Stomach (tissue), 9 donors: ENCODE data around the gene LYZ. TPM values are rescaled to one million over a fixed set of nuclear protein-coding genes. Genes with fewer than 3 reads are reported as not detected.

Source experiments
- DNase-seq, 2 donors: peaks; one replicate each; pipeline versions ENCODE4 v3.0.0 to v3.0.0-alpha.2; 2013 to 2019
- H3K27ac ChIP-seq, 5 donors: fragments of 200-600 bp in 4 of 5; sonication (generic) in 4 of 5; one replicate each; pipeline ENCODE4 v1.5.1; 2013 to 2019; ENCODE audit warnings: mild to moderate bottlenecking in 1 of 5, moderate library complexity in 1 of 5
- H3K27me3 ChIP-seq, 3 donors: fragments of 200-600 bp; sonication (generic); one replicate each; pipeline ENCODE4 v1.5.1; 2017 to 2019; ENCODE audit warnings: mixed run types in 1 of 3
- H3K36me3 ChIP-seq, 4 donors: fragments of 200-600 bp; sonication (generic); 1 replicate in 3 of 4; 2 replicates in 1 of 4; pipeline ENCODE4 v1.5.1; 2016 to 2019
- H3K4me1 ChIP-seq, 4 donors: fragments of 200-600 bp; sonication (generic); one replicate each; pipeline ENCODE4 v1.5.1; 2016 to 2019
- H3K4me3 ChIP-seq, 4 donors: fragments of 200-600 bp; sonication (generic) in 3 of 4; one replicate each; pipeline ENCODE4 v1.5.1; 2016 to 2019; ENCODE audit warnings: mild to moderate bottlenecking in 1 of 4
- H3K9me3 ChIP-seq, 4 donors: fragments of 200-600 bp; sonication (generic); one replicate each; pipeline ENCODE4 v1.5.1; 2016 to 2019
- EP300 ChIP-seq: sonication (generic); formaldehyde crosslinking; IDR thresholded peaks from one replicate; pipeline ENCODE4 v1.6.1; 2017; ENCODE audit warnings: antibody characterized with exemption
- POLR2A ChIP-seq, 4 donors: fragments of 450-650 bp; IDR thresholded peaks; one replicate each; pipeline ENCODE4 v1.6.1; 2016; ENCODE audit warnings: antibody characterized with exemption in 4 of 4, control low read depth in 2 of 4, mild to moderate bottlenecking in 1 of 4, moderate library complexity in 1 of 4
- POLR2AphosphoS5 ChIP-seq, 3 donors: sonication (generic); formaldehyde crosslinking; IDR thresholded peaks; one replicate each; pipeline ENCODE4 v1.6.1; 2016; ENCODE audit warnings: antibody characterized with exemption in 3 of 3
- WGBS, 5 donors: extraction: QIAGEN DNeasy Blood & Tissue Kit in 3 of 5; methylation state at CpG; one replicate each; pipeline versions ENCODE4 v1.1.5 to v1.1.7; 2013 to 2018; 5-methylcytosine and 5-hydroxymethylcytosine counted together
- intact Hi-C: fragments of 100-400 bp; cut with DNase I; formaldehyde crosslinking; loops from one replicate; pipeline ENCODE4 v1.15.1; 2023; ENCODE audit warnings: low total_unique reads
- polyA plus RNA-seq, 3 donors: library from polyadenylated mRNA; stranded (reverse); fragments of 200-250 nt; gene quantifications; one replicate each; pipeline ENCODE4 v1.2.3, GENCODE V29; 2013
- total RNA-seq, 5 donors: library from RNA; depleted of rRNA; stranded (reverse); fragments of >200 nt; gene quantifications; one replicate each; pipeline versions ENCODE4 v1.1.0 to v1.2.3, GENCODE V29; 2014 to 2016
- TF ChIP-seq, protein P1 (sequence below), 7 experiments: fragments of 450-650 bp in 4 of 7; fragments of 200-600 bp in 3 of 7; sonication (generic) in 3 of 7; IDR thresholded peaks; one replicate each; pipeline ENCODE4 v1.5.1; 2016 to 2019; ENCODE audit warnings: antibody characterized with exemption in 7 of 7, control low read depth in 2 of 7, mild to moderate bottlenecking in 1 of 7
- donor health status: healthy with polysubstance abuse.
- donor health status: Bipolar disorder and iron deficiency.
- donor health status: healthy.

Gene LYZ
- total and polyA plus RNA-seq, 8 donors = 24.0 to 2,662 (median 340) TPM

DNA sequence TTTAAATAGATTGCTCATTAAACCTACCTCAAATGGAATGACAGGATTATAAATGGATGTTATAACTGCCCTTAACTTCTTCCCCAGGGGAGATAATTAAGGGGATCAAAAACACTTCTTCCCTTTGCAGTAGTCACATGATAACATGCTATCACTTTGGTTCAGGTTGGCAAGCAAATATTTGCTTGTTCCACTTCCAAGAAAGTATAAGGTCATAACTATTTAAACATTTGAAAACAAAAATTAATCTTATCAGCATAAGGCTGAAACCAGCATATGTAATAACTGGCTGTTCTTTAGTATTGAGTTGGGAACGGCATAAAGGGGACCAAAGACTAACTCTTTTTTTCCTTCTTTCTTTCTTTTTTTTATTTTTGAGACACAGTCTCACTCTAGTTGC is 2.4 kb upstream of the LYZ start:
- 28 to 44% (median 33%) methylated on average over 1 of the region's 1 CpG for WGBS, 5 donors
- Histone ChIP-seq H3K9me3 (no peaks in the 10 kb centered on the region), H3K4me1 (peaks cover 41 to 71% (median 45%) of the 10 kb centered on the region in 4 donors), H3K36me3 (no peaks in the 10 kb centered on the region), H3K4me3 (peak overlapping the region in 1 of 4 donors; percentile 15), H3K27ac (peak overlapping the region; percentile 69 to 94 (median 83)), H3K27me3 (no peaks in the 10 kb centered on the region)
- DNase-seq = peak in 1 of 2 donors; percentile 61
- peak in 1 of 3 donors; percentile 30 for TF ChIP-seq POLR2AphosphoS5 (IDR thresholded peaks at IDR 0.05)
- TF ChIP-seq EP300 = no peak
- intact Hi-C loops = no loop called here

DNA sequence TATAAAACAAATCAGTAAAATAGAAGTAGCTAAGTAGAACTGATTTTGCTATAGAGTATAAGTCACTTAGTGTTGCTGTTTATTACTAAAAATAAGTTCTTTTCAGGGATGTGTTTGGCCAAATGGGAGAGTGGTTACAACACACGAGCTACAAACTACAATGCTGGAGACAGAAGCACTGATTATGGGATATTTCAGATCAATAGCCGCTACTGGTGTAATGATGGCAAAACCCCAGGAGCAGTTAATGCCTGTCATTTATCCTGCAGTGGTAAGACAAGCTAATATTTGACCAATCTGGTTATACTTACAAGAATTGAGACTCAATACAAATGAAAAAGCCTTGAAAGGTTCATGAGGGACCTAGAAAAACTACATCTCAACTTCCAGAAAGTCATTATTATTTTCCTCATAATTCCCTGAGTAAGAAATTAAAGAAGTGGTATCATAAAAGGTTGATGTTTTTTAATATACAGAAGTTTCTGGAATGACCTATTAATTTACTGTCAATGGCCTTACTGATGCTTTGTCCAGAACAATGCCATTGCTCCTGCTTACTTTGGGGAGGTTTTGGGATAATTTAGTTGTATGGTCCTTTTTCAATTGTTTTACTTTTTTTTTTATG is 1.9 kb downstream of the LYZ start:
- H3K9me3 ChIP-seq = no peaks in the 10 kb centered on the region
- peak overlapping the region in 3 of 4 donors; percentile 32 to 41 (median 37) for H3K4me3 ChIP-seq
- 37 to 65% (median 50%) methylated on average over 2 of the region's 2 CpGs for WGBS, 5 donors
- H3K27me3 ChIP-seq = no peaks in the 10 kb centered on the region
- H3K27ac ChIP-seq = peak overlapping the region in 2 of 5 donors; percentile 17 to 76
- intact Hi-C loops = no loop called here
- peaks cover 0 to 10% (median 4%) of the 10 kb centered on the region in 4 donors for H3K36me3 ChIP-seq
- TF ChIP-seq POLR2A (IDR thresholded peaks at IDR 0.05) (no peak), EP300 (no peak), POLR2AphosphoS5 (IDR thresholded peaks at IDR 0.05) (no peak)
- TF ChIP-seq, protein P1, sequence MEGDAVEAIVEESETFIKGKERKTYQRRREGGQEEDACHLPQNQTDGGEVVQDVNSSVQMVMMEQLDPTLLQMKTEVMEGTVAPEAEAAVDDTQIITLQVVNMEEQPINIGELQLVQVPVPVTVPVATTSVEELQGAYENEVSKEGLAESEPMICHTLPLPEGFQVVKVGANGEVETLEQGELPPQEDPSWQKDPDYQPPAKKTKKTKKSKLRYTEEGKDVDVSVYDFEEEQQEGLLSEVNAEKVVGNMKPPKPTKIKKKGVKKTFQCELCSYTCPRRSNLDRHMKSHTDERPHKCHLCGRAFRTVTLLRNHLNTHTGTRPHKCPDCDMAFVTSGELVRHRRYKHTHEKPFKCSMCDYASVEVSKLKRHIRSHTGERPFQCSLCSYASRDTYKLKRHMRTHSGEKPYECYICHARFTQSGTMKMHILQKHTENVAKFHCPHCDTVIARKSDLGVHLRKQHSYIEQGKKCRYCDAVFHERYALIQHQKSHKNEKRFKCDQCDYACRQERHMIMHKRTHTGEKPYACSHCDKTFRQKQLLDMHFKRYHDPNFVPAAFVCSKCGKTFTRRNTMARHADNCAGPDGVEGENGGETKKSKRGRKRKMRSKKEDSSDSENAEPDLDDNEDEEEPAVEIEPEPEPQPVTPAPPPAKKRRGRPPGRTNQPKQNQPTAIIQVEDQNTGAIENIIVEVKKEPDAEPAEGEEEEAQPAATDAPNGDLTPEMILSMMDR (IDR thresholded peaks at IDR 0.05) = no peak
- H3K4me1 ChIP-seq = peaks cover 6 to 29% (median 22%) of the 10 kb centered on the region in 4 donors
- DNase-seq = no peak

DNA sequence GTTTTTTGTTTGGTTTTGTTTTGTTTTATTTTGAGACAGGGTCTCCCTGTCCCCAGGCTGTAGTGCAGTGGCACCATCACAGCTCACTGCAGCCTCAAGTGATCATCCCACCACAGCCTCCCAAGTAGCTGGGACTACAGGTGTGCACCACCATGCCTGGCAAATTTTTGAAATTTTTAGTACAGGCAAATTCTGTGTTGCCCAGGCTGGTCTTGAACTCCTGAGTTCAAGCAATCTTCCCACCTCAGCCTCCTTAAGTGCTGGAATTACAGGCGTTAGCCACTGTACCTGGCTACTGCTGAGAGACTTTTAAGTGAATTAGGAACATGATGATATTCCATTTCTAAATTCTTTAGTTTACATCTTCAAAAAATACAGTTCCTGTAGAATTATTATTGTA is 2.6 kb downstream of the LYZ start:
- H3K36me3 ChIP-seq = peaks cover 0 to 10% (median 4%) of the 10 kb centered on the region in 4 donors
- H3K27me3 ChIP-seq = no peaks in the 10 kb centered on the region
- H3K27ac ChIP-seq = no peak overlapping the region
- no peak for TF ChIP-seq POLR2AphosphoS5 (IDR thresholded peaks at IDR 0.05)
- TF ChIP-seq EP300 = no peak
- TF ChIP-seq POLR2A (IDR thresholded peaks at IDR 0.05) = no peak
- TF ChIP-seq, protein P1 (IDR thresholded peaks at IDR 0.05) = no peak
- no peaks in the 10 kb centered on the region for H3K9me3 ChIP-seq
- H3K4me1 ChIP-seq = peaks cover 3 to 23% (median 18%) of the 10 kb centered on the region in 4 donors
- WGBS, 5 donors = 70 to 88% (median 82%) methylated on average over 1 of the region's 1 CpG
- intact Hi-C loops = no loop called here
- peak overlapping the region in 2 of 4 donors; percentile 37 to 41 for H3K4me3 ChIP-seq
- no peak for DNase-seq

DNA sequence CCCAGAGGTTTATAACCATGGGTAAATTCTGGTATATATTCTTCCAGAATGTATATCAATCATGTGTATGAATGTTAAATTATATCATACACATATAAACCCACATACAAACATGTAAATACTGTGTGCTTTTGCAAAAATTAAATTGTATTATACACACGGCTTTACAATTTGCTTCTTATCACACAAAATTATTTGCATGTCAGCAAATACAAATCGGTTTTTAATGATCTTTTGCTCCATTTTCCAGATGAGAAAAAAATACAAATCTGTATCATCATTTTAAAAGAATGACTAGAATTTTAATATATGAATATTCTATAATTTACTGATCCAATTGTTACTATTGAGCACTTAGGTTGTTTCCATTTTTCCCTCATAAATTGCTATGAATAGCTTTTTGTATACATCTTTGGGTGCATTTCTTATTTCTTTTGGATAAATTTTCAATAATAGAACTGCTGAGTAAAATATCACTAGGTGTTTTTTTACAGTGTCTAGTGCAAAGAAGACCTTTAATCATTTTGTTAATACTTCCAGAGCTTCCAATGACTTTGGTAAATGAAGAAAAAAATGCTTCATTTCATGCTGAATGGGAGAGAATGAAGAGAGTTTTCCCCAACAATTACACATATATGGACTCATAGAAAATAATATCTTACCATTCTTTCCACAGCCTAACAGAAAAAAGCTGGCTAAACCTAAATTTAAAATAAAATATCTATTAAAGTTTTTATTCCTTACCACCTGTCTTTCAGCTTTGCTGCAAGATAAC is 3.5 kb downstream of the LYZ start:
- no peaks in the 10 kb centered on the region for H3K27me3 ChIP-seq
- 43 to 70% (median 57%) methylated on average over 2 of the region's 2 CpGs for WGBS, 5 donors
- peaks cover 3 to 20% (median 13%) of the 10 kb centered on the region in 4 donors for H3K4me1 ChIP-seq
- peak overlapping the region in 1 of 4 donors; percentile 41 for H3K4me3 ChIP-seq
- peaks cover 0 to 10% (median 4%) of the 10 kb centered on the region in 4 donors for H3K36me3 ChIP-seq
- no peak for DNase-seq
- H3K27ac ChIP-seq = no peak overlapping the region
- no peaks in the 10 kb centered on the region for H3K9me3 ChIP-seq
- intact Hi-C loops = no loop called here
- TF ChIP-seq, protein P1 (IDR thresholded peaks at IDR 0.05) = no peak
- TF ChIP-seq POLR2A (IDR thresholded peaks at IDR 0.05) (no peak), EP300 (no peak), POLR2AphosphoS5 (IDR thresholded peaks at IDR 0.05) (no peak)
